GM23338 (cell line): ENCODE measurements around the gene TFIP11. TPM values are rescaled to one million over a fixed set of nuclear protein-coding genes. Genes with fewer than 3 reads are reported as not detected.

ENCODE experiments used
- ATAC-seq: fragments of 200-7000 bp; cut with Tn5 transposase; 3 replicates; pipeline ENCODE4 v1.9.1; 2020
- DNase-seq: peaks from one replicate; pipeline ENCODE4 v3.0.0-alpha.2; 2015; ENCODE audit warnings: low spot score
- H2AFZ ChIP-seq: fragments of 200-600 bp; sonication (generic); 2 replicates; pipeline ENCODE4 v1.8.0; 2016; ENCODE audit warnings: antibody characterized with exemption, mild to moderate bottlenecking, moderate library complexity
- H3F3A ChIP-seq: fragments of 200-600 bp; sonication (generic); replicated peaks from 2 replicates; pipeline ENCODE4 v1.8.0; 2017; ENCODE audit warnings: antibody characterized with exemption, mixed run types, low read depth
- H3K27ac ChIP-seq: fragments of 200-600 bp; sonication (generic); 2 replicates; pipeline ENCODE4 v1.6.1; 2016; ENCODE audit warnings: low read depth
- H3K27me3 ChIP-seq: fragments of 200-600 bp; sonication (generic); 2 replicates; pipeline ENCODE4 v1.8.0; 2016; ENCODE audit warnings: mild to moderate bottlenecking, mixed run types, moderate library complexity; ENCODE audit not compliant: insufficient read depth
- H3K36me3 ChIP-seq: fragments of 200-600 bp; sonication (generic); 2 replicates; pipeline ENCODE4 v1.8.0; 2016; ENCODE audit warnings: mild to moderate bottlenecking; ENCODE audit not compliant: insufficient read depth
- H3K4me1 ChIP-seq: fragments of 200-600 bp; sonication (generic); 2 replicates; pipeline ENCODE4 v1.8.0; 2016; ENCODE audit warnings: mild to moderate bottlenecking, moderate library complexity; ENCODE audit not compliant: insufficient read depth
- H3K4me2 ChIP-seq: fragments of 200-600 bp; sonication (generic); 2 replicates; pipeline ENCODE4 v1.7.1; 2017; ENCODE audit warnings: mixed run types
- H3K4me3 ChIP-seq: fragments of 200-600 bp; sonication (generic); 2 replicates; pipeline ENCODE4 v1.6.1; 2016; ENCODE audit warnings: mixed run types
- H3K79me2 ChIP-seq: fragments of 200-600 bp; sonication (generic); replicated peaks from 2 replicates; pipeline ENCODE4 v1.8.0; 2017; ENCODE audit warnings: mild to moderate bottlenecking; ENCODE audit not compliant: insufficient read depth
- H3K9me2 ChIP-seq: fragments of 200-600 bp; sonication (generic); 2 replicates; pipeline ENCODE4 v1.8.0; 2017; ENCODE audit not compliant: insufficient read depth
- H4K20me1 ChIP-seq: fragments of 200-600 bp; sonication (generic); replicated peaks from 2 replicates; pipeline ENCODE4 v1.8.0; 2017; ENCODE audit warnings: mild to moderate bottlenecking; ENCODE audit not compliant: insufficient read depth
- H3K27ac Mint-ChIP-seq: 2 replicates; pipeline ENCODE4 v1.8.0; 2020; ENCODE audit warnings: inconsistent platforms, mild to moderate bottlenecking, moderate library complexity, mixed read lengths
- H3K27me3 Mint-ChIP-seq: 3 replicates; pipeline ENCODE4 v1.8.0; 2022; ENCODE audit warnings: low read depth, mild to moderate bottlenecking, moderate library complexity, mixed read lengths, inconsistent platforms; ENCODE audit not compliant: insufficient read depth, poor library complexity
- H3K36me3 Mint-ChIP-seq: 3 replicates; pipeline ENCODE4 v1.8.0; 2021; ENCODE audit warnings: low read depth, mild to moderate bottlenecking, inconsistent platforms, moderate library complexity, mixed read lengths
- H3K4me1 Mint-ChIP-seq: 3 replicates; pipeline ENCODE4 v1.8.0; 2020; ENCODE audit warnings: mild to moderate bottlenecking, inconsistent platforms, mixed read lengths
- H3K4me3 Mint-ChIP-seq: 3 replicates; pipeline ENCODE4 v1.8.0; 2021; ENCODE audit warnings: moderate library complexity, mild to moderate bottlenecking, inconsistent platforms, mixed read lengths
- H3K9me3 Mint-ChIP-seq: 3 replicates; pipeline ENCODE4 v1.8.0; 2020; ENCODE audit warnings: moderate library complexity, mild to moderate bottlenecking, inconsistent platforms, mixed read lengths
- JUNB ChIP-seq: IDR thresholded peaks from one replicate; pipeline ENCODE4 v1.6.1; 2016; ENCODE audit warnings: antibody characterized with exemption; ENCODE audit not compliant: unreplicated experiment
- ZNF462 ChIP-seq: fragments of 250-450 bp; sonication (Bioruptor Pico); IDR thresholded peaks from 2 replicates; pipeline ENCODE4 v1.5.0; 2020; ENCODE audit warnings: mild to moderate bottlenecking, moderate library complexity
- polyA plus RNA-seq: library from polyadenylated mRNA; unstranded; fragments of >200 nt; fragmentation: Nextera tagmentation; extraction: Ambion mirVana; gene quantifications from 2 replicates; pipeline ENCODE4 v1.2.1, GENCODE V29; 2016
- total RNA-seq: library from RNA; depleted of rRNA; stranded (reverse); fragments of >200 nt; shearing (Covaris generic); gene quantifications from 2 replicates; pipeline ENCODE4 v1.2.3, GENCODE V29; 2014
- TF ChIP-seq, protein P1 (sequence below), 2 experiments: fragments of 200-600 bp in 1 of 2; sonication (generic) in 1 of 2; conservative IDR thresholded peaks; 2 replicates each; pipeline versions ENCODE4 v1.5.1 to v1.6.1; 2016 to 2017; ENCODE audit warnings: antibody characterized with exemption in 2 of 2, low read depth in 2 of 2, mild to moderate bottlenecking in 2 of 2, moderate library complexity in 1 of 2

Gene TFIP11
- total and polyA plus RNA-seq, 2 experiments from 2014 or later = 17.1 to 26.2 TPM

DNA sequence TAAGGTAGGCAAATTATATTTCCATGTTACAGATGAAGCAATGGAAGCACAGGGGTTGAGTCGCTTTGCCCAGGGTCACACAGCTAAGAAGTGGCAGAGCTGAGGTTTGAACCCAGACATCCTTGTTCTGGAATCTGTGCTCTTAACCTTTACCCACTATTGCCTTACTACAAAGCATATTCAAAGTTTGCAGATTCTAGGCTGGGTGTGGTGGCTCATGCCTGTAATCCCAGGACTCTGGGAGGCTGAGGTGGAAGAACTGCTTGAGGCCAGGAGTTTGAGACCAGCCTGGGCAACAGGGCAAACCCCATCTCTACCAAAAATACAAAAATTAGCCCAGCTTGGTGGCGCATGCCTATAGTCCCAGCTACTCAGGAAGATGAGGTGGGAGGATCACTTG, 27.8 kb upstream of the TFIP11 start (continued):
- TF ChIP-seq ZNF462 = no peak
- no peak for TF ChIP-seq JUNB

DNA sequence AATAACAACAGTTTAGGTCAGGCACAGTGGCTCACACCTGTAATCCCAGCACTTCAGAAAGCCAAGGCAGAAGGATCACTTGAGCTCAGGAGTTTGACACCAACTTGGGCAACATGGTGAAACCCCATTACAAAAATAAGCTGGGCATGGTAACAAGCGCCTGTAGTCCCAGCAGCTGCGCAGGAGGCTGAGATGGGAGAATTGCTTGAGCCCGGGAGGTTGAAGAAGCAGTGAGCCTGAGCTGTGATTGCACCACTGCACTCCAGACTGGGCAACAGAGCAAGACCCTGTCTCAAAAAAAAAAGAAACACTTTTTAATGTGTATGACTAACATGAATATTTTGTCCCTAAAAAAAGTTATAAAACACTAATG, 24.5 kb upstream of the TFIP11 start:
- TF ChIP-seq, protein P1, sequence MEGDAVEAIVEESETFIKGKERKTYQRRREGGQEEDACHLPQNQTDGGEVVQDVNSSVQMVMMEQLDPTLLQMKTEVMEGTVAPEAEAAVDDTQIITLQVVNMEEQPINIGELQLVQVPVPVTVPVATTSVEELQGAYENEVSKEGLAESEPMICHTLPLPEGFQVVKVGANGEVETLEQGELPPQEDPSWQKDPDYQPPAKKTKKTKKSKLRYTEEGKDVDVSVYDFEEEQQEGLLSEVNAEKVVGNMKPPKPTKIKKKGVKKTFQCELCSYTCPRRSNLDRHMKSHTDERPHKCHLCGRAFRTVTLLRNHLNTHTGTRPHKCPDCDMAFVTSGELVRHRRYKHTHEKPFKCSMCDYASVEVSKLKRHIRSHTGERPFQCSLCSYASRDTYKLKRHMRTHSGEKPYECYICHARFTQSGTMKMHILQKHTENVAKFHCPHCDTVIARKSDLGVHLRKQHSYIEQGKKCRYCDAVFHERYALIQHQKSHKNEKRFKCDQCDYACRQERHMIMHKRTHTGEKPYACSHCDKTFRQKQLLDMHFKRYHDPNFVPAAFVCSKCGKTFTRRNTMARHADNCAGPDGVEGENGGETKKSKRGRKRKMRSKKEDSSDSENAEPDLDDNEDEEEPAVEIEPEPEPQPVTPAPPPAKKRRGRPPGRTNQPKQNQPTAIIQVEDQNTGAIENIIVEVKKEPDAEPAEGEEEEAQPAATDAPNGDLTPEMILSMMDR (conservative IDR thresholded peaks at IDR 0.05; ENCODE audit: low read depth in 2 of 2) = no peak
- Histone ChIP-seq H3K4me3 (no peak overlapping the region), H3K27ac (no peak overlapping the region), H3K36me3 (peaks cover 41% of the 10 kb centered on the region), H3F3A (peaks cover 15% of the 10 kb centered on the region; the same call in 1 of the 2 replicates), H3K4me1 (0 out of 2 replicates have a peak, but pooled peaks cover 3% of the 10 kb centered on the region), H3K27me3 (no peaks in the 10 kb centered on the region), H3K9me2 (no peaks in the 10 kb centered on the region), H3K4me2 (no peak overlapping the region), H2AFZ (no peak overlapping the region), H3K79me2 (0 out of 2 replicates have a peak, but pooled peaks cover 2% of the 10 kb centered on the region), H4K20me1 (peaks cover 7% of the 10 kb centered on the region)
- H3K27ac Mint-ChIP-seq = no peak overlapping the region
- no peaks in the 10 kb centered on the region for H3K9me3 Mint-ChIP-seq
- no peak overlapping the region for H3K4me3 Mint-ChIP-seq
- H3K4me1 Mint-ChIP-seq = no peaks in the 10 kb centered on the region
- H3K36me3 Mint-ChIP-seq = peaks cover 60% of the 10 kb centered on the region
- peaks cover 2% of the 10 kb centered on the region for H3K27me3 Mint-ChIP-seq
- no peak for ATAC-seq
- no peak for DNase-seq
